ENCODE measurements around the gene LCE6A.

Gene LCE6A, protein sequence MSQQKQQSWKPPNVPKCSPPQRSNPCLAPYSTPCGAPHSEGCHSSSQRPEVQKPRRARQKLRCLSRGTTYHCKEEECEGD

DNA sequence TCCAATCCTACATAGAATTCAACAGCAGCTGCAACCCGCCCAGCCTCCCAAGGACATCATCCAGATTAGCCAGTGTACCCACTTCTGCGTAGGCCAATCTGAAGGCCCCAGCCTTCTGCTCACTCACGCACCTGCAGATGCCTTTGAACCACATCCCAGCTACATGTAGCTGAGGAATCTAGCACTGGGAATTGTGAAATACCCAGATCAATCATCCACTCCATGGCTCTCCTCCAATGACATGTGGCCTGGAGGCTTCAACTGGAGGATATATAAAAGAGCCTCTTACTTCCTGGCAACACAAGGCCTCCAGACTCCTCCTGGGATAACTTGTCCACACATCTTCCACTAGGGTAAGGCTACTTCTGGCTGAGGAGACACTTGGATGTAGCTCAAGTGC lies at the start of gene LCE6A:
LCE6A (plus strand) TSS at position 301 of the 400 bp plus-strand sequence. CDS start 665 bp downstream, outside the sequence.
- DNase-seq = no peak

DNA sequence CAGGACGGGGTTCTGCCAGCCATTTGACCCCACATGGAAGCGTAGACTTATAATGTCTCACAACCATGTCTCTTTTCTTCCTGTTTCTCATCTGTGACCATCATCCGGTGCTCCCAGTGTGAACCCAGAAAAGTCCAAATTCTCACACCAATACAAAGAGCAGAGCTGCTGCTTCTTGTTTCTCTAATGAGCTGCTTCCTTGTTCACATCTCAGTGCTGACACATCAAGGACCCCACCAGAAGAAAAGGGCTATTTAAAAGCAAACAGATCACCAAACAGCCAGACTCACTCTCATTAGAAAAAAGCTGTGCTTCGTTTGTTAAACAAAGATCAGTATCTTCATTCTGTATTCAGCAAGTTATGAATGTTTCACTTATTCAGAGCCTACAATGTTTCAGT lies 47.0 kb upstream of the LCE6A start:
- no peak for DNase-seq

DNA sequence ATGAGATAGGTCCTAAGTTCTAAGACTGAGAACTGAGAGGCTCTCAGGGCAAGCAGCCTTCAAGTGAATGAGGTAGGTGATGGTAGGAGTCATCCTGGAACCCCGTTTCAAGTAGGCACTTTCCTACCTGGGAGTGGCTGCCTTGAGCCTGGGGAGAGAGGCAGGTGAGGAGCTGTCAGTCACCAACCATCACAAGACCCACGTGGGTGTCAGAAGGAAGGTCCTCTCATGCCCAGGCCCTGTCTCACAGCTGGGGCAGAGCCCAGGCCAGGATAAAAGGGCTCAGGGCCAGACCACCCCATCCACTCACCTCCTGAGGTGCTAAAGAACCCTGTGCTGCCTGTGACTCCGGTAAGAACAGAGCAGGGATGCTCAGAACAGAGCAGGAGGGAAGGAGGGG lies 46.2 kb upstream of the LCE6A start, which contains the start of gene LCE1D:
LCE1D (plus strand) TSS at position 301 of the 400 bp plus-strand sequence. CDS start 1,074 bp downstream, outside the sequence.
- DNase-seq = no peak

DNA sequence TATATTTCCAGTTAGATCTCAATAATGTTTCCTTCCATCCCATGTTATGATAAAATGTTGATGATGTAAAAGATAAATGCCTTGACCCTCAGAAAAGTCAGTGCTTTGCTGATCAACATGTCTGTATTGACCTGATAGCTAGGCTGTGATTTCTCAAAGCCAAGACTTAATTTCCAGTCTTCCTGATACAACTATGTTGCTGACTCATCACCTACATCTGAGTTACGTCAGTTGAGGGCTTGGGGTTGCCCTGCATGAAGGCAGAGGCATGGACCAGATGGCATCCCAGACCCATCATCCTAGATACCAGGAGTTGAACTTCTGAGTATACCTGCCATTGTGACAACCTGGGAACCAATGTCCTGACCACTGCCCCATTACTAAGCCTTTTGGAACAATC lies 41.3 kb upstream of the LCE6A start:
- no peak for DNase-seq

DNA sequence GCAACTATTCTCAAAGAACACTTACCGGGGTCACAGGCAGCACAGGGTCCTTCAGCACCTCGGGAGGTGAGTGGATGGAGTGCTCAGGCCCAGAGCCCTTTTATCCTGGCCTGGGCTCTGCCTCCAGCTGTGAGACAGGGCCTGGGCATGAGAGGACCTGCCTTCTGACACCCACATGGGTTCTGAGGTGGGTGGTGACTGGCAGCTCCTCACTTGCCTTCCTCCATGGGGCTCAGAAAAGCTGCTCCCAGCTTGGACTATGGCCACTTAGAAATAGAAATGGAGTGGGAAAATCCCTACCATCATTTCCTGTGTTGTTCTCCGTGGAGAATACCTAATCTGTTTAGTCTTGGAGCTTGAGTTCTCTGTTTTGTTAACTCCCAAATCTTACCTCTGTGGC lies 36.1 kb upstream of the LCE6A start, which contains the start of gene LCE1C:
LCE1C (minus strand) TSS at position 76 of the 400 bp plus-strand sequence. CDS start 1,173 bp downstream, outside the sequence.
- no peak for DNase-seq

DNA sequence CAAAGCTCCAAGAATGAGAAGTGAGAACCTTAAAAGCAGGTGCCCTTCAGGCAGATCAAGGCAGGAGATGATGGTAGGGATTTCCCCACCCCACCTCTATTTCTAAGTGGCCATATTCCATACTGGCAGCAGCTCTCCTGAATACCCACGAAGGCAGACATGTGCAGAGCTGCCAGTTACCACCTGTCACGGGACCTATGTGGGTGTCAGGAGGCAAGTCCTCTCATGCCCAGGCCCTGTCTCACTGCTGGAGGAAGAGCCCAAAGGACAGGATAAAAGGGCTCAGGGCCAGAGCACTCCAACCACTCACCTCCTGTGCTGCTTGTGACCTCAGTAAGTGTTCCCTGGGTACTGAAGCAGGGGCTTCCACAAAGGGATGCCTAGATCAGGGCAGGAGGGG lies 31.6 kb upstream of the LCE6A start:
- no peak for DNase-seq

DNA sequence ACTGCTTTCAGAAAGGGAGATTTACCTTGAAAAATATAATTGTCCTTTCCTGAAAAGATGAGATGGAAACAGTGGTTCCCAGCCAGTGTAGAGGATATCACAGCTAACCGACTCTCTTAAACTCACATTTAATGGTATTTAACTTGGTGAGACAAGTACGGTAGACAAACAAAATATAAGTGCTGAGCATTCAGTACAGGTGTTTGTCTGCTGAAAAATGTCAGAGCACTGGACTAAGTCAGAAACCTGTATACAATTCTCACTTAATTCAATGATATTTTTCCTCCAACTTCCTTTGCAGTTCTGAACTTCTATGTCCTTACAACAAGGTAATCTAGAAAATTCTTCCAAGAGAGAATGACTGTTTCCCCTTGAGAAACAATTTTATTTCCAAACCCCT lies 31.0 kb upstream of the LCE6A start, which contains the start of gene LCE1B:
LCE1B (plus strand) TSS at position 301 of the 400 bp plus-strand sequence. CDS start 476 bp downstream, outside the sequence.
- no peak for DNase-seq

DNA sequence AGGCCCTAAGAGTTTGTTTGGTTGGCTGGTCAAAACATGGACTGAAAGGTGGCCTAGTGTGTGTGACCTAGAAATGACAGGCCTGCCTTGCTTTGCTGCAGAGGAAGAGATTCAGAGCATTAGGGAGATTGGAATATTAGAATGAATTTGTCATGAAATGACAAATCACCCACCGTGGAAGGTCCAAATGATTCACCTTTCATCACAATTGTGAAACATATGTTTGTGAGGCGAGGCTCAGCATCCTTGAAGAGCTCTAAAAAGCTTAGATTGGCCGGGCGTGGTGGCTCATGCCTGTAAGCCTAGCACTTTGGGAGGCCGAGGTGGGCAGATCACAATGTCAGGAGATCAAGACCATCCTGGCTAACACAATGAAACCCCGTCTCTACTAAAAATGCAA lies 25.3 kb upstream of the LCE6A start:
- no peak for DNase-seq

DNA sequence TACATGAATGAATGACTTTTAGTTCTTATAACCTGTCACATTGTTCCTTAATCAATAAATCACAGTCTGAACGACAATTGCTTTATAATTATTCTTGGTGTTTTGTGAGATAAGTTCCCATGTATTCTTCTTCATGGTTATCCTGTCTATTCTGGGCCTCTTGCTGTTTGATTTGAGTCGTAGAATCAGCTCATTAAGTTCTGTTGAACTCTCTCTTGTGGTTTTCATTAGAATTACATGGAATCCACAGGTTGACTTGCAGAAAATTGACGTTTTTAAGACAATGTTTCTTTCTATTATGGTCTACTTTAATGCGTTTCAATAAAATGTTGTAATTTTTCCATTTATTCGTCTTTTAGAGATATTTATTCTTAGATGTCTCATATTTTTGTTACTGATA lies 19.4 kb upstream of the LCE6A start:
- no peak for DNase-seq

DNA sequence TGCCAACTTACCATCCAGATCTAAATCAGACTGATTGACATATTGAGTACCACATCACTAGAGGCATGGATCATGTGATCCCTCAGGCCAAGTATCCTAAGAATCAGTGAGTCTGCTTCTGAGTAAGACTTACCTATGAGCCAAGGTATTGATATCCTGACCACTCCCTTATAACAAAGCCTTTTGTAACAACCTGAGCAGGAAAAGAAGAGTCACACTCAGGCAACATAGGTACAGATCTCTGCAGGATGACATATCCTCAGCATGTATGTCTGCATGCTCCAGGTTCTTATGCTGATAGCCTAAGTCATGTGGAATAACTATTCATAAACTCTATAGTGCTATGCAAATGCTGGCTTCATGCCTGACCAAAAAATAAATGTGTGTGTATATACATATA lies 17.7 kb upstream of the LCE6A start:
- DNase-seq = no peak

DNA sequence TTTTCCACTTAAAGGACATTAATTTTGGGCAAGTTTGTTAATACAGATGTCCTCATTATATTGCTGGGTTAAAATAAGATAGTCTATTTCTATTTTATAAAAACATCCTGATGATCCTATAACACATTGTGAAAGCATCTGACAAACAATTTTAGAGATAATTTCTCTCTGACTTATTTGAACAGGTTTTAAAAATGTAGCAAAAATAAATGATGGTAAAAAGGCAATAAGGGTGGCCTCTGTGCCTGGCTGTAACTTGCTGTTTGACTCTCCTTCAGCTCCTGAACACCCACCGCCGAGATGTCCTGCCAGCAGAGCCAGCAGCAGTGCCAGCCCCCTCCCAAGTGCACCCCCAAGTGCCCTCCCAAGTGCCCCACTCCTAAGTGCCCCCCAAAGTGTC lies 15.5 kb upstream of the LCE6A start, which contains the start of gene LCE1A:
LCE1A (plus strand) TSS at position 301 of the 400 bp plus-strand sequence; CDS start at position 301, 0 bp downstream.
- DNase-seq = no peak

DNA sequence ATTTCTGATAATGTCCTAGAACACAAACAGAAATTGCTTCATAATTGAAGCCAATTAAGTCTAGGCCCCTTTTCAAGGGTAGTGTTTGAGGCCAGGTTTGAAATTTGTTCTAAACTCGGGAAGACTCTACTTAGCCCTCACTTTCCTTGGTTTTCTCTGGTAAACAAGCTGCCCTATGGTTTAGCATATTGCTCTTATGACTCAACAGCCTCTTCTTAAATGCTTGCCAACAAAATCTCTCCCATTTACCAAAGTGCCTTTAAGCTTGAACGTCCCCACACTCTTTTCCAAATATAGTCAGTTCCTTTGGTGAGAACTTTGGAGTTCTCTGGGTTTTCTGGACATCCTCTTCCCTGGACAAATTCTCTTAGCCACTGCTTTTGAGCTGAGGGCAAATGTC lies 5.8 kb upstream of the LCE6A start:
- DNase-seq = no peak

DNA sequence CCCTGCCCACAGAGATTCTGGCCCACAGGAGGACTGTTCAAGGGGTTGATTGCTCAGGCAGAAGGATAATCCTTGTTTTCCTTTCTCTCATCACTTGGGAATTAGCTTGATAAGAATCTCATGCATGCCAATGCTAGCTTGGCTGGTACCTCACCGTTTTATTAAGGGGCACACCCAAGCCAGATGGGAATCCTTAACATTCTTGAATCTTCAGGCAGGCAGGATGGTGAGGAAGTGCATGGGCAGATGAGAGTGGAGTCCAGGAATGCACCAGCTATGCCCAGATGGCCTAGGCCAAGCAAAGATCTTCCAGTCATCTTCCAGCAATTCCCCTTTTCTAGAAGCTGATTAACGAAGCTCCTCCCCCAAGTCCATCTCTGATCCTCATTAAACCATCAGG lies 13.0 kb downstream of the LCE6A start:
- DNase-seq = no peak

DNA sequence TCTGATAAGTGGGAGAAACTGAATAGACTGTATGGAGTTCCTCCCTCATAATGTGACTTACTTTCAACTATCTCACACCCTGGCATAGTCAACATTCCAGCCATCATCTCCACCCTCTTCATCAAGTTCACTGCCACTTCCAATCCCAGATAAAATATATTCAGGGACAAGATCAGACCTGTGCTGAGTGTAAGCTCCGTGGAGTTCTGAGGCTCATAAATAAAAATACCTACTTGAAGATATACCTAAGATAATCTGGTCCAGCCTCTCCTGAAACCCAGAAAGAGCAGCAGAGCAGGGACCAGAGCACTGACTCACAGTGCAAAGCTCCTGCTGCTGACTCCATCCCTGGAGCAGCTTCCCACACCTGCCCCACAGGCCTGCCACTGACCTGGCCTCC lies 15.4 kb downstream of the LCE6A start:
- no peak for DNase-seq

DNA sequence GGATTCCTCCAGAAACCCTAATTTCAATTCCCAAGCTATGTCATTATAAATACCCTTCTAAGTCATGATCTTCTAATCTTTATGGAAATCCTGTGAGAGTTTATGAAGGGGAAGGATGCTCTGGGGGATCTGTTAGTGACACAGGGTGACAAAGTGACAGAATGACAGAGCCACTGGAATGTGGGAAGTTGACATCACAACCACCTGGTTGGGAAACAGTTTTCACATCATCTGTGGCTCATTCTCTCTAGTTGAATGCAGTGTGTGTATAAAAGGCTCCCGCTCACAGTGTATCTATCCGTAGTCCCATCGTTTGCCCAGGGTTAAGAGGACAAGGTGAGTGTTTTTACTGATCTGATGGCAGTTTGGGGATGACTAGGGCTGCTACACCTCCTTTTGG lies 17.0 kb downstream of the LCE6A start, which contains the start of gene LCE7A:
LCE7A (plus strand) TSS at position 301 of the 400 bp plus-strand sequence. CDS start 702 bp downstream, outside the sequence.
- DNase-seq = no peak

DNA sequence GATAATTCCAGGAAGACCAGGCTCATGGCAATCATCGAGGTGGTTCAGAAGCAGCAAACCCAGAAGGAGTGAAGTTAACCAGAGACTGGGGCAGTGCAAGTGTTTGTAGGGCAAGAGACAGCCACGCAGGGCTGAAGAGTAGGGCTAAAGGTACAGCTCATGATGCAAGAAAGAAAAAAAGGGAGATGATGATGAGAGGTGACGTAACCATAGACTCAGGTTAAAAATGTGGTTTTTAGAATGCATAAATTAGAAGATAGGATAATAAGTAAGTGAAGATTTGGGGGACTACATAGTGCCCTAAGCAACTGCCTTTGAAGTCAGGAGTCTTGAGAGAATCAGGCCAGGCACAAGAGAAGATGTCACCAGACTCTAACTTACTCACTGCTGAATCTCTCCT lies 17.5 kb downstream of the LCE6A start:
- no peak for DNase-seq

DNA sequence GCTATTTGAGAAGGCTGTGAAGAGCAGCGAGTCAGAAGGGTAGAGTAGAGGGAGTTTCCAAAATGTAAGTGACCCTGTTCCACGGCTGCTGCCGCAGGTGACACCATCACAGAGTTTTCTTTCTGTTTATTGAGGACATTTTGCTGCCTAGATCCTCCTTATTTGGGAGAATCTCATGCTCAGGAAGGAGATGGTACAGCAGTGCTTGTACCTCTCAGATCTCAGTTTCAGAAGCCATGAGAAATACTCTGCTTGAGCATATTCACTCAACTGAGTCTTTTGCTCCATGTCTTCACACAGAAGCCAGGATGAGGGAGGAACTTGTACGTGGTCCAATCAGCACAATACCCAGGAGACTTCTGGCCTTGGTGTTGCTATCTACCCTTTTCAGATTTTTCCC lies 18.7 kb downstream of the LCE6A start:
- no peak for DNase-seq

DNA sequence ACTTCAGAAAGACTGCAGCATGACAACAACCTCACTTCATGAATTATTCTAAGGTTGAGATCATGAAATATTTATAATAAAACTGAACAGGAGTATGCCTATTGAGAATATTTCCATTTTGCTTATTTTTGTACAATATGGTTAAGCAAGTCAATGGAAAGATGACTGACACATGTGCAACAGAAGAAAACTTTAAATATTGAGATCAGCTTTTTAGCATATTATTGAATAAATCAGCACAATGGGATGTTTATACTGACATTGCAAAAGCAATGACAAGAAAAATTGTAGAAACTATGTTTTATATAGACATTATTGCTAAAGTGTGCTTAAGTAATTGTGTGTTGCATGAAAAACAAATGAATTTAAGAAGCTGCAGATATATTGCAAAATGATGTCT lies 21.8 kb downstream of the LCE6A start:
- no peak for DNase-seq

DNA sequence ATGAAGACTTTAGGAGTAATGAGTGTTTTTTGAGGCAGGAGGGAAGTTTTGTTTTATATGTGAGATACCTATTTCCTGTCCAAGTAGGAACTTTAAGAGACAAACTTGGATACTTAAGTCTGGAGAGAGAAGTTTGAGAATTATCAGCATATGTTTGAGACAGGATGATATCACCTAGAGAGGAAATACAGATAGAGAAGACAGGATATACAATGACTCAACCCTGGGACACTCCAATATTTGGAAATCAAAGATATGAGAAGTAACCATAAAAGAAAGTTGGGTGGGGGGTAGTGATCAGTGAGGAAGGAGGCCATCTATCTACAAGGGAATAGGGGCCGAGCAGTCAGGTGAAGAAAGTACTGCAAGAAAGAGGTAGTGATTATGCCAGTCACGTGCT lies 23.7 kb downstream of the LCE6A start:
- DNase-seq = no peak

DNA sequence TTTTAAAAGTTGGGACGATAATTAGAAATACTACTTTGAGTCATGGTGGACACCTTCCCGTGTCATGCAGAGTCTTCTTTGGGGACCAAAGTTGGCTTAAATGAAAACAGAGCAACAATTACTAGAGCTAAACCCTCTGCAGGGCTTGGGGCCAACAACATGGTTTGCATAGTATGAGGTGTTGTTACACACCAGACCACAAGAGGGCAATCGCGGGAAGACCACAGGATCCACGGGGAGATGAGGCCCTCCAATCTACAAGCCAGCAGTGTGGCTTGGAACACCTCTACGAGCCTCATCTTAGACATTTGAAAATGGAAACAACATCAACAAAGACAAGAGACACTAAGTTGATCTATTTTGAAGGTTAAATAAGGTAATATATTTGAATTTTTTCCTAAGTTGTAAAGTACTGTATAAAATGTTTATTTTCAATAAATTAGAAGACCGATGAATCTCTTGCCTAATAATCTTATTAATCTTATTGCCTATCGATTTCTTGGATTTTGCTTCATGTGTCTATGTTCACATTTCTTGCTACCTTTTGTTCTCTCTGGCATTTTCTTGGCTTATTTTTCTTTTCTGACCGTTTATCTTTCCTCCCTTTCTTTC lies 27.3 kb downstream of the LCE6A start:
- peak; percentile 11 for DNase-seq

DNA sequence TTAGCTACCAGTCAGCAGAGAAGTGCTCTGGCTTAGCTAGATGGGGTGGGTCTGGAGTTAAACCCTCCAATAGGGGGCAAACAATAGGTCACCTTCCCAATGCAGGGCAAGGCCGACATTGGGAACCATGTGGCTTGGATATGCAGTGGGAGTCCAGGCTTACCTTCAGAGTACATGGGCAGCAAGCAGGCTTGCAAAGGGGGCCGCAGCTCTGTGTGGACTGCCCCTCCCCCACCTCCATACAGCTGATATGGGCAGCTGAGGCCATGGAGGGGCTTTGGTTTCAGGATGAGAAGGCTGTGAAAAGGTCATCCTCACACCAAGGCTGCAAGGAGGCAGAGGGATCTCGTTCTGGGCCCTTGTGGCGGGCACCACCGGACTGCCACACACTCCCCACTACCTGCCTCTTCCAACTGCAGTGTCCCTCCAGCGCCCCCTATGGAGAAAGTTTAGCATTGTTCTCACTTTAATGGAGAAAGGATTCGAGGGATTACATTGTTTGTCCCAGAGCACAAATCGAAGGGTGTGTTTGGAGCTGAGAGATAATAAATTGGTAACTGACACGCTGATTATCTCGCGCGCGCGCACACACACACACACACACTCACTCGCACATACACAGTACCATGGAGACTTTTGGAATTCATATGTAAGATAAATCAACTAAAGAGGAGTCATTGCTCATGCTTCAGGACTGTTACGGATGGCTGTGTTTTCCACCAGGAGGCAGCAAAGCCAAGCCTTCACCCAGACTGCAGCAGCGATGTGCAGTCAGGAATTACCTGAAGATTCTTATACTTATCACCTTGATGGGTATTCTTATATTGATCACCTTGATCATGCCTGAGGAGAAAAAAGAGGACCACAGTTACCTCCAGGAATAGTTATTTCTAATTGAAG lies 28.4 kb downstream of the LCE6A start:
- DNase-seq = no peak

DNA sequence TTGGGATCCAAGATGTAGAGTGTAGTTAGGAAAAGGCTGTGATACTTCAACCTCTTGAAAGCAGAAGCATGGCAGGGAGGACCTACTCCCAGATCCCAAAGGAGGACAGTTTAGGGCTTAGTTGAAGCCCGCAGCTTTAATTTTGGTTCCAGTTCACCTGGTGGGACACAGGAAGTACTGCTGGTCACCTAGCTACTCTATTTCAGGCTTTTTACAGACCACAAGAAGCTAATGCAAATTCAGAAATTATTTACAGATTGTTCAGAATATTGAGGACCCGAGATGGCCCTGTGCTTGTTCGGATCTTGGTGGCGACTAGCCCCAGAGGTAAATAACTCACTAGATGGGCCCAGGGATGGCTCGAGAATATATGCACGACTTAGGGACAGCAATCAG lies 29.1 kb downstream of the LCE6A start:
- DNase-seq = no peak

DNA sequence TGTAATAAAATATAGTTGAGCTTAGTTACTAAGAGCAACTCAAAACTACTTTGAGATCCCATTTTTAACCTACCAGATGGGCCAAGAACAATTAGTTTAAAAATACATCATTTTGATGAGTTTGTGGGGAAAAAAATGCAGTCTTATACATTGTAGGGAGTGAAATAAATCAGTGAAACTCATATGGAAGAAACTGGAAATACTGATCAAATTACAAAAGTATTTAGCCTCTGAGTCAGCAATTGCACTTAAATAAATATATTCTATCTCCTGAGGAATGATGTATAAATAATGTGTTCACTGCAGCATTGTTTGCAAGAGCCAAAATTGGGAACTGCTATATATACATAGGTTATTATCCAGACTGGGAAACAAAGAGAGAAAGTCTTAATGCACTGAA lies 30.8 kb downstream of the LCE6A start:
- DNase-seq = no peak

DNA sequence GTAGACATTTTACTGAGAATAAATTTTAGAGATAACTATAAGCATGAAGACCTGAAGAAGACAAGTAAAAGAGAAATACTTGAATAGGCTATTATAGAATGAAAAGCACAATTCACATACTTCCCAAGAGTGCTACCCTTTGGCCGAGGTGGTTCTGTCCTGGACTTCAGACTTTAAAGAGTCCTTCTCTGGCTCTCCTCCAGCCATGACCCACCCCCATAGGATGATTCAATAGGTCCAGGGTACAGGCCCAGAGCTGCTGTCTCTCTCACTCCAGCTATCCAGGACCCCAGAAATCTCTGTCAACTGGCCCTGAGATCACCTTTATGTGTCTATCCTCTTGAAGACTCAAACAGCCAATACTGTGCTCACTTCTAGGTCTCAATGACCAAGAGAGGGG lies 34.2 kb downstream of the LCE6A start:
- DNase-seq = no peak
